Measurements from ENCODE around the gene CFAP43. TPM values are rescaled to one million over a fixed set of nuclear protein-coding genes. Genes with fewer than 3 reads are reported as not detected.
"Not testable (repeated sequence)": the region's sequence is repeated elsewhere in the genome, so short reads cannot be mapped to it uniquely, and the experiment has no call there.

The CFAP43 gene
- total RNA-seq, 2 experiments from 2014 or later: not detected

DNA sequence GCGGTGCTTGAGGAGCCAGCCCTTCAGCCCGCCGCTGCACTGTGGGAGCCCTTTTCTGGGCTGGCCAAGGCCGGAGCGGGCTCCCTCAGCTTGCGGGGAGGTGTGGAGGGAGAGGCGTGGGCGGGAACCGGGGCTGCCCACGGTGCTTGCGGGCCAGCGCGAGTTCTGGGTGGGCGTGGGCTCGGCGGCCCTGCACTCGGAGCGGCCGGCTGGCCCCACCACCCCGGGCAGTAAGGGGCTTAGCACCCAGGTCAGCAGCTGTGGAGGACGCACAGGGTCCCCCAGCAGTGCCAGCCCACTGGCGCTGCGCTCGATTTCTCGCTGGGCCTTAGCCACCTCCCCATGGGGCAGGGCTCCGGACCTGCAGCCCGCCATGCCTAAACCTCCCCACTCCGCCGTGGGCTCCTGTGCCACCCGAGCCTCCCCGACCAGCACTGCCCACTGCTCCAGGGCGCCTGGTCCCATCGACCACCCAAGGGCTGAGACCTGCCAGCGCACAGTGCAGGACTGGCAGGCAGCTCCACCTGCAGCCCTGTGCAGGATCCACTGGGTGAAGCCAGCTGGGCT, 13.0 kb upstream of the CFAP43 start:
- POLR2A ChIA-PET: interaction anchor here (0.7 kb wide), 1 partner anchor 531 kb away, joined by 3 read pairs; no protein-coding TSS in a partner anchor
- CTCF ChIA-PET: no interaction called here

DNA sequence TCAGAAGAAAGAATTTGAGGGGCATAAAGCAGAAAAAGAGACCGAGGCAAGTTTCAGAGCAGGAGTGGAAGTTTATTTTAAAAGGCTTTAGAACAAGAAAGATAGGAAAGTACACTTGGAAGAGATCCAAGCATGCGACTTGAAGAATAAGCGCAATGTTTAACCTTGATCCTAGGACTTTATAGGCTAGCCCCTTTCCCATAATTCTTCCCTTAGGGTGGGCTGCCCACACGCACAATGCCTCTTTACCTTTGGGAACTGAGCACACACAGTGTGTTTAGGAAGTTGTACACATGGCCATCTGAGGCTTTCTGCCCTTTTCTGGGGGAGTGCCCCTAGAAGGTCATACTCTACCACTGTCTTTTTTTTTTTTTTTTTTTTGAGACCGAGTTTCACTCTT, 11.3 kb upstream of the CFAP43 start:
- ChIA-PET POLR2A (no interaction called here), CTCF (interaction anchor here (0.7 kb wide), 1 partner anchor 47 kb away, joined by 3 read pairs; no protein-coding TSS in a partner anchor)

DNA sequence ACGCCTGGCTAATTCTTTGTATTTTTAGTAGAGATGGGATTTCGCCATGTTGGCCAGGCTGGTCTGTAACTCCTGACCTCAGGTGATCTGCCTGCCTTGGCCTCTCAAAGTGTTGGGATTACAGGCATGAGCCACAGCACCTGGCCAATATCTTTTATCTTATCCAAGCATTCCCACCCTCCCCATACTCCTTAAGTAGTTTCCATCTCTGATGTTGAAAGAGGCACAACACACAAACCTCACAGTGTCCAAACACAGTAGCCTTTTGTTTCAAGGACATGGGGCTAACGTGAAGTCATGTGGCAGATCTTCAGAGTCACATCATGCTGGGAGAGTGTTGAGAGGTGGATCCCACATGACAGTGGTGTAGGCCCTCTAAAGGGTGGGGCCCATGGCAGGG, 10.8 kb upstream of the CFAP43 start:
- CTCF ChIA-PET, POLR2A ChIA-PET: not testable (repeated sequence)

DNA sequence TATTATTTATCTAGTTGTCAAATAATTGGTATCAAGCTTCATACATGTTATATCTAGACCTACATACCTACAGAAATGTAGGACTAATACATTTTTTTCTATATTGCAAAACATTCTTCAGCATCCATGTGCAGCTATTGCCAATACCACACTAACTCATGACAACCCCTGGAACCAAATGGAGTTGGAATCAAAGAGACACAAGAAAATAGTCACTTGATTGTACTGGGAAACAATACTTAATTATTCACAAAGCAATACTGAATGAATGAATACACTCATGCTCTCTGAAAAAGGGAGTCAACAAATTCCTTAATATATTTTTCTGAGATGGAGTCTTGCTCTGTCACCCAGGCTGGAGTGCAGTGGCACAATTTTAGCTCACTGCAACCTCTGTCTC, 10.4 kb upstream of the CFAP43 start:
- CTCF ChIA-PET: no interaction called here

DNA sequence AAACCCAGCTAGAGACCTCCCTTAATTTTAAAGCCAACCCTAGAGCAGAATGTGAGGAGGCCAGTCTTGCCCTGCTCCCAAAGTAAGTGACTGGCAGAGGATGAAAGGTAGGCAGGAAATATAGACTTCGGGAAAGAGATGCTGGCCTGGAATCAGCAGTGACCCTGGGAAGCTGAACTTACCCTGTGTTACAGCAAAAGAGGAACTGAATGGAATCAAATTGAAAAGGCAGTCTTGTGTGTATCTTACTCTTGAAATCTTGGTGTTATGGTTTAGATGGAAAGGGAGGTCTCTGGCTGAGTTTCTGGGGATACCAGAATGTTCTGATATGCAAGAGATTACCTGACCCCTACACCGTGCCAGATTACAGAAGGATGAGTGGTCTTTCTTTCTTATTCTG, 7.9 kb upstream of the CFAP43 start:
- CTCF ChIA-PET: no interaction called here
- POLR2A ChIA-PET: no interaction called here

More for the DNA sequence above, 10.4 kb upstream of the CFAP43 start:
- POLR2A ChIA-PET: no interaction called here

DNA sequence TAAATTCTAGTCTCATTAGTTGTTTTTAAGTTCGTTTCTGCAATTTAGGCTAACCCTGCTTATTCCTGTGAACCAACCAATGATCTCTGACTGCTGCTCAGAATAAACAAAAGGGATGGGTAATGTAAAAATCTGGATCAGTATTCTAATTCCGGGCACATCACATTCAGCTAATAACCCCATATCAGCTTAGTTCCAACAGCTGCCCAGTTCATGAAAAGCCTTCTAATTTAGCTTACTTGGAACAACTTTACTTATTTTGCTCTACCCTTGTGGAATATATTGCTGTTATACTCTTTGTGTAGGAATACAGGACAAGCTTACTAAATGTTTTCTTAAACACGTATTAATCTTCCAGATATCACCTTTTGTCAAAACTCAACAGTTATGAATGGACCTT, 3.6 kb upstream of the CFAP43 start:
- POLR2A ChIA-PET: no interaction called here
- CTCF ChIA-PET: no interaction called here

DNA sequence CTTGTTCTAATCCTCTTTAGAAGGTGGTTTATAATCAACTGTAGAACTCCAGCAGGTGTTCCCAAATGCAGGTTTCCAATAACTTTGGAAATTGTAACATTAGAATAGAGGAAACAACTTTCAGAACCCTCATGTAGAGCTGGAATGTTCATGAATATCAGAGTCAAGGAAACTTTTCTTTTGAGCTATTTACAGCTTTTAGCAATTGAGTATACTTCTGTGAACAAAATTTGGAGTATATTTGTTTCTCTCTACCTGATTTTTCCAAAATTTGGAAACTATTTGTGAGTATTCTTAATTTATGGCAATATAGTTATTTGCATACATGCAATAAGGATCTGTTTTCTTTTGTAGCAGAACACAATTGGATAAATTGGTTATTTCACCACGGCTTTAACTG, 2.8 kb upstream of the CFAP43 start:
- POLR2A ChIA-PET: no interaction called here
- CTCF ChIA-PET: no interaction called here

DNA sequence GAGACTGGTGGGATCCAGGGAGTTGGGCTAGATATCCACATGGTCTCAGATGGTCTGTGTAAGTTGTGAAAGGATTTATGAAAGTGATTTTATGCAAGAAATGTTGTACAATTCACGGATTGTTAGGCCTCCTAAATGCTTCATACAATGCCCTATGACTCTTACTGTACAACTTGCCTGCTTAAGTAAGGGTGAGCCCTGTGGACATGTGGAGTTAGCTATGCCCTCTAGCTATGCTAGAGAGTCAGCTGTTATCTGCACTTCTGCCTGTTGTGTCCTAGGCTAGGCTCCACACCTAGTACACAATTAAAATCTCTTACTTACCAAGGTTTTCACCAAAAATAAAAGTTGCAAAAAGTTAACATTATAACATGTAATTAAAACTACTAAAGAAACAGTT, 1.7 kb upstream of the CFAP43 start:
- POLR2A ChIA-PET: no interaction called here

DNA sequence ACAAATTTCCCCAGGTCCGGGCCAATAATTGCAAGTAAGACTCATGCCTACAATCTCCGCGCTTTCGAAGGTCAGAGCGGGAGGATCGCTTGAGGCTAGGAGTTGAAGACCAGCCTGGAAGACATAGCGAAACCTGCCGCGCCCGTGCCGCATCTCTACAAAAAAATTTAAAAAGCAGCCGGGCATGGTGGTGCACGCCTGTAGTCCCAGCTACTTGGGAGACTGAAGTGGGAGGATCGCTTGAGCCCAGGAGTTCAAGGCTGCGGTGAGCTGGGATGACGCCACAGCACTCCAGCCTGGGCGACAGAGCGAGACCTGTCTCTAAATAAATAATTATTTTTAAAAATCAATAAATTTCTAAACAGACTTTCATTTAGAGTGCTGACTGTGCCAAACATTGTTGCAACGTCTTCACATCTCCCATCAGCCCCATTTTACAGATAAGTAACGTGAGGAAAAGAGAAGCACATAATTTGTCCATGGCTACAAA, 494 bp upstream of the CFAP43 start:
- ChIA-PET CTCF (interaction anchor here (1.0 kb wide), 1 partner anchor 15 kb away, joined by 3 read pairs; no protein-coding TSS in a partner anchor), POLR2A (no interaction called here)

More for the DNA sequence above, 1.7 kb upstream of the CFAP43 start:
- CTCF ChIA-PET: no interaction called here

DNA sequence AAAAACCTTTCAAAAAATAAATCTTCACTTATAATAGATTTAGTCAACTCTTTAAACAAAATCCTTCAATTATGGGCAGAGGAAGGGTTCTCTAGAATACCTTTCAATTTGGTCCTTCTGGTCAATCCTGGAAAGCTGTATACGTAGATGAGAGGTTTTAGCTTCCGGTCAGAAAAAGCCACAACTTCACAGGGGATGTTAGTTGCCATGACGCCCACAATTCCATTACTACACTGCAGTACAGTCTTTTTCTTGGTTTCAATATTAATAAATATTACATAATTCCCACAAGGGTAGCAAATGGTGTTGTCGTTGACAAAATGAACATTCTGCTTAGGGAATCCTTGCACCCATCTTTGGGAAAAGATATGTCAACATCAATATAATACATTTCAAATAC, 1.7 kb downstream of the CFAP43 start:
- POLR2A ChIA-PET: no interaction called here
- CTCF ChIA-PET: interaction anchor here (0.6 kb wide), 1 partner anchor 235 kb away, joined by 3 read pairs; no protein-coding TSS in a partner anchor

DNA sequence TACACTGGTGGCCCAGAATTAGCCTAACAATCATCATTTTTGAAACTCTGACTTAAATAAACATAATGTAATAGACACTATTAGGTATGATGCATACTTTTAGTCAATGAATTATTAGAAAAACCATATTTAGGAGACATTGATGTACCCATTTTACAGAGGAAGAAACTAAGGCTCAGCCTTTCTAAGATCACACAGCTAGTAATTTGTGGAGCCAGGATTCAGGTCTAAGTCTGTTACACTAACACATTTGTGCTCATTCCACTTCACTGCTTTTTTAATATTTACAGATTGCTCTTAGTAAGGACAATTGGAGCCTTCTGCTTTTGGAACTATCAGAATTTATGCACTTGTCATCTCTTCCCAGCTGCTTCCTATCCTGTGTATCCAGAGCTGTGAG, 8.9 kb downstream of the CFAP43 start:
- ChIA-PET POLR2A (no interaction called here), CTCF (no interaction called here)

DNA sequence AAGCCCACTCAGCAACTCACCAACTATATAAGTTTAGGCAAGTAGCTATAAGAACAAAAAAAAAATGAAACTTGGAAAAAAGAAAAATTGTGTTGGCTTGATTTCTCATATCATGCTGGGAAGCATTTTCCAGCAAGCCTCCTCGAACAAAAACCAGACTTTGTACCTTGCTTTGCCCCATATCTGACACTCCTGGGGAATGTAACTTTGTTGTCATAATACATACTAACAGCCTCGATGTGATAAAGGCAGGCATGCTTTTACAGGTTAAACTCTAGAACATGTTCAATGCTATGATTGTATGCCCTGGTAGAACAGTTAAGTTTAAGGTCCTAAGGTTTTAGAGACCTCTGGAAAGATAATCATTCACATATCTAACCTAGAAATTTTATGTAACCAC, 11.6 kb downstream of the CFAP43 start:
- CTCF ChIA-PET: no interaction called here
- POLR2A ChIA-PET: no interaction called here

DNA sequence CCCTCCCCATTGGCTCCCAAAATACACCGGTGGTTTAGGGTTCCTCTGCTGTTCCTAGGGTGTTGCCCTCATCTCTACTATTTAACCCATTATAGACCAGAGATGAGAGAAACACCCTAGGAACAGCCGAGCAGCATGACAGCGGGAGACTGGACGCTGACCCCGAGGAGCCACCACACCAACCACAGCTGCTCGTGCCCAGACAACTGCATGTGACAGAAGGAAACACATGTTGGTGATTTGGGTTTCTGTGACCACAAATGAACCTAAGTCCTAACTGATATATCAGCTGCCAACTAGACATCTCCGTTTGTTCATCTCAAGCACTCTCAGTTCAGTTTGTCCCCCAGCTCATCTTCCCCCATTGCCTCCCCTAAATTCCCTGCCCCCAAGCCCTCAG, 13.4 kb downstream of the CFAP43 start:
- POLR2A ChIA-PET: no interaction called here
- CTCF ChIA-PET: no interaction called here

DNA sequence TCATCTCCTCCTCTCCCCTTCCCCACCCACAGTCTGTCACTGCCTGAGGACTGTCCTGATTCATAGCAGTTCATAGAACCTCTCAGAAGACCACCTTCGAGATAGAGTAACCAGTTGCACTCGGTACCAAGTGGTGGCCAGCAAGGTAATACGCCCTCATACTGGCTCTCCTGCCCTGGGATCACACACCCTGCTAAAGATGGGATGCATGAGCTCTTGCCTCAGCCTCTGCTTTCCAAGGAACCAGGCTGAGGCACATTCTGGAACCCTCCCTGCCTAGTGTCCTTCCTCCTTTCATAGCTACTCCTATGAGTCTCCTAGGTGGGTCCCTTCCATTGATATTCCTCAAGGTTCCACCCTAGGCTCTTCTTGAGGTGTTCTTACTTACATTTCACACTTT, 15.5 kb downstream of the CFAP43 start:
- ChIA-PET POLR2A (no interaction called here), CTCF (no interaction called here)

DNA sequence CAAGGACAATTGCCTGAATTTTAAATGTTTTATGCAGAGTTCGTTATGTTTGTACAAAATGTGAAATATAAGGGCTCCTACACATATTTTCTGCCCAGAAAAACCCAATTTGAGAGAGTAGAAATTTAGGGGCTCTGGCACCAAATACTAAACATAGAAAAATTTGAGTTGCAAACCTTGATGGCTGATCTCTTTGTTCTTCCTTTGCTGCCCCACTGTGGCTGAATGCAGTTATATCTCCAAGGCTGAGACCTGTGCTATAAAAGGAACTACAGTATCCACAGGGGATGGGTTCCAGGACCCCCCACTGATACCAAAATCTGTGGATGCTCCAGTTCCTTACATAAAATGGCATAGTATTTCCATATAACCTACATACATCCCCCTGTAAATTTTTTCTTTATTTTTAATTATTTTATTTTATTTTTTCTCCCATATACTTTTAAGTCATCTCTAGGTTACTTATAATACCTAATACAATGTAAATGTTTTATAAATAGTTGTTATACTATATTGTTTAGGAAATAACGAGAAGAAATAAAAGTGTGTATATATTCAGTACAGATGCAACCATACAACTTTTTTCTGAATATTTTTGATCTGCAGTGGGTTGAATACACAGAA, 22.5 kb downstream of the CFAP43 start:
- ChIA-PET CTCF (no interaction called here), POLR2A (no interaction called here)

DNA sequence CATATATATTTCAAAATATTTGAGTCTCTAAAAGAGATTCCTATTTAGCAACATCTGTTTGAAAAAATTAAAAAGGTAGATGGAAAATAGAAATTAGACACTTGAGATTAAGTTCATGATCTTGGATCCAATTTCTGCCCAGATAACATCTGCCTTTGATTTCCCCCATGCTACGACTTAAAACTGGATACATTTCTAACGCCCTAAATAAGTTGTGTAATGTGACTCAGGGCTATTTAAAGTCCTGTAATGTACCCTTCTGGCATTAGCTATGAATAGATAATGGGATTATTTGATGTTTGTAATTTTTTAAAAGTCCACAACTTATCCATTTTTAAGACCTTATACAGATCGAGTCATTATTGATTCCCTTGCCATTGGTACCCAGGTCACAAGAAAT, 23.4 kb downstream of the CFAP43 start:
- POLR2A ChIA-PET: no interaction called here
- CTCF ChIA-PET: no interaction called here

DNA sequence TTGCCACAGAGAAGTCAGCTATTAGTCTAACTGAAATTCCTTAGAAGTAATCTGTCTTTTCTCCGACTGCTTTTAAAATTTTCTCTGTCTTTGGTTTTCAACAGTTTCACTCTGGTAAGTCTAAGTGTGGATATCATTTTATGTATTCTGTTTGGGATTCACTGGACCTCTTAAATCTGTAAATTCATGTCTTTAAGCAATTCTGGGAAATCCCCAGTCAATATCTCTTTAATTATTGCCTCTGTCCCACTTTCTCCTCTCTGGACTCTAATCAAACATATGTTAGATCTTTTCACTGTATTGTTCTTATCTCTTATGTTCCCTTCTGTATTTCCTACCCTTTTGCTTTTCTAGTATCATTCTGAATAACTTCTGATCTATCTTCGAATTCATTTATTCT, 29.9 kb downstream of the CFAP43 start:
- CTCF ChIA-PET: no interaction called here

DNA sequence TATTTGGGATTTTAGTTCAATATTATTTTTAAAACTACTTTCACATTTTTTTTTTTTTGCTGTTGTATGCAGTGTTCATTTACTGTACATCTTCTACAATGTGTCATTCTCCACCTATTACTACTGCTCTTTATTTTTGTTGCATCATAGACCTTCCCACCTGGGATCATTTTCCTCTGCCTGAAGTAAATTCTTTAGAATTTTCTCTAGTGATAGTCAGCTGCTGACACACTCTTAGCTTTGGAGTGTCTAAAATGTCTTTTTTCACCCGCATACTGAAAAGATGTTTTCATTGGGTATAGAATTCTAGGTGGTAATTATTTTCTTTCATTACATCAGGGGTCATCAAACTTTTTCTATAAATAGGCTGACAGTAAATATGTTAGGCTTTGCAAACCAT, 30.5 kb downstream of the CFAP43 start:
- CTCF ChIA-PET: no interaction called here
- POLR2A ChIA-PET: no interaction called here

More for the DNA sequence above, 29.9 kb downstream of the CFAP43 start:
- POLR2A ChIA-PET: no interaction called here

DNA sequence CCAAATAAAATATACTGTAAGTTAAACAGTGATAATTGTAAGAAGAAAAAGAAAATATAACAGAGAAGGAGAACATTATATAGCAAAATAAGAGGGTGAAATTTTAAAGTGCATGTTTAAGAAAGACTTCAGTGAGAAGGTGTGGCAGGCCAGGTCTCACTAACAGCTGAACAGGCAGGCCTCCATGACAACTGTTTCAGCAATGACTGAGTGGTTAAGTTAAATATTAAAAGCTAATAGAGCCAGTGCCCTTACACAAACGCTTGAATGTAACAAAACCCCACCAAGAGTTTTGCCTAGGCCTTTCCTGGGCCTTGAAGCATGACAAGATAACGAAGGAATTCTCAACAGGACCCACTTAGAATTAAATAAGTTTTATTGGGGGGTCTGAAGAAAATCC, 32.6 kb downstream of the CFAP43 start:
- ChIA-PET CTCF (no interaction called here), POLR2A (interaction anchor here (0.6 kb wide), 1 partner anchor 477 kb away, joined by 3 read pairs; no protein-coding TSS in a partner anchor)

DNA sequence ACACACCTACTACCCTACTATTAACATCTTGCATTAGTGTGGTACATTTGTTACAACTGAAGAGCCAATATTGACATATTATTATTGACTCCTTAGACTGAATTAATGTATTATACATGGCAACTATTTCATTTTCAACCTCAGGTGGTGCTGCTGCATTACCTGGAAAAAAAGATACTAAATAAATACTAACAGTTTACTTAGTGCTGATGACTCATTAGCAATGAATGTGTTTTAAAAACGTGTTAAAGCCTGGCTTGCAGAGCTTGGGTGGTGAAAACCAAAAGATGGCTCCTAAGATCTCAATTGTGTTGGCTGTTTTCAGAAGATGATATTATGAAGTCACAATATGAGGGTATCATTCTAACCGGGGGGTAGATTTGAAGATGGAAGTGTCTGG, 34.8 kb downstream of the CFAP43 start:
- CTCF ChIA-PET: no interaction called here
- POLR2A ChIA-PET: no interaction called here

DNA sequence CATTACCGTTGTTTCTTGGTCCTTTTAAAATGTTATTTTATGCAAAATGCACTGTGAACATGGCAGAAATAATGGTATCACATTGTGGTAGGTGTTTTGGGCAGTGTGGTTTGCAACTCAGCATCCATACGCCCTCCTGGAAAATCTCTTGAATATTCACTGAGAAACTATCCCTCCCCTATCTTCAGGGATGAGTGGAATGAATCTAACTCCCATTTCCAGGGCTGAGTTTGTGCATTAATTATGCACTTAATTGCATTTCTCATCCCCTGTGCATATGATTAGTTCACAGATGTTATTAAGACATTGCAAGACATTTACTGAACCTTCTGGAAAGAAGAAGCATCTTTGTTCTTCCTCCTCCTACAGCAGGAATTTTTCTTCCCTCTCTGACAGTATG, 36.5 kb downstream of the CFAP43 start:
- ChIA-PET POLR2A (no interaction called here), CTCF (no interaction called here)

DNA sequence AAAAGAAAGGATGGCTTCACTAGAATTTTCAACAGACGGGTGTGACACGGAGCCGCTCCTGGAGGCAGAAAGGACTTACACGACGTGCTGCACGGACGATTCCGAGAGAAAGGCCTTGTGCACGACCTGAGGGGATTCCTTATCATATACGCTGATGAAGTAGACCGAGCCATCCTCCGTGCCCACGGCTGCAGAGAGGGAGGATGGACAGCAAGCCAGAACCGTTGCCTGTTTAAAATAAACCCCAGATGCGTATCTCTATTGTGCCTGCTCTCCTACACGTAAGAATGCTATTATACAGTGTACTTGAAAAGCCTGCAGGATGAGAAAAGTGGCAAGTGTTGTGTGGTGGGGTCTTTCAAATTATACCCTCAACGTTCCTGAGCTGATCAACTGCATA, 38.4 kb downstream of the CFAP43 start:
- ChIA-PET POLR2A (no interaction called here), CTCF (no interaction called here)
